HG03095 (cell line): ENCODE results near the gene HAO2.
"Not testable (repeated sequence)": the region's sequence is repeated elsewhere in the genome, so short reads cannot be mapped to it uniquely, and the experiment has no call there.

Experiments used
- ATAC-seq: cut with Tn5 transposase; IDR thresholded peaks from one replicate; pipeline ENCODE4 v1.9.1; 2021; ENCODE audit warnings: moderate library complexity; ENCODE audit not compliant: unreplicated experiment

HAO2 gene

DNA sequence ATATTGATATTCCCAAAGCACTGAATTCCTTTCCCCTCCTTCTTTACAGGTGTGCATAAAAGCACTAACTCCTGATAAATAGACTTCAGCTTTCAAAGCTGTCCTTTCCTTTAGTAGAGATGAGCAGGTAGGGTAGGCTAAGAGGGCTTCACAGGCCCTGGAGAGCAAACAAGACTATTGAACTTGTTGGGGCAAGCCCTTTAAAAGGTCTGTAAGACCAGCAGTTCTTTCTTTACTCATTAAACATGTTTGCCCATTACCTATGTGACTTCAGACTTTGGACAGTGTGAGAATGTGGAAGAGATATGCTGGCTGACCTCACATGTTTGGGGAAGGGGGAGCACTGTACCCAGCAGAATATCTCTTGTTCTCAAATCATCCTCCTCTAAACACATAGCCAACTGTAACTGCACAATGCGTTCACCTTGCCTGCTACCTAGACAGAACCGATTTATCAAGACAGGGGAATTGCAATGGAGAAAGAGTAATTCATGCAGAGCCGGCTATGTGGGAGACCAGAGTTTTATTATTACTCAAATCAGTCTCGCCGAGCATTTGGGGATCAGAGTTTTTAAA, 27.1 kb upstream of the HAO2 start:
- ATAC-seq = no peak

DNA sequence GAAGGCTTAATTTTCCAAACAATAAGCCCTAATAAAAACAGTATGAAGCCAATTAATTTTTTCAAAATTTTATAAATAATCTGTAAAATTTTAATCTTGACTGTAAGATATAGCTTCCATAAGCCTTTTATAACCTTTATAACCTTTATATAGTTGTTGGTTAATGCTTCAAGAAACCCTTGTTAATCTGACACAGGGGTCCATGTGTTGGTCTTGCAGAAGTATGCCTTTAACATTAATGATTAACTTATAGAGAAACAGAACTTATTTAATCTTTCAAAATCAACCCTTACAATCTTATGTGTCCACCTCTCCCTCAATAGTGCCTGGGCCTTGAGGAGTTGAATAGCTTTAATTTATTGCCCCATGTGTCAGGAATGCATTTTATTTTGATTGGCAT, 23.2 kb upstream of the HAO2 start:
- no peak for ATAC-seq

GRCh38 chr1:119347858-119348257, 20.7 kb upstream of the HAO2 start:
- peak; percentile 71 for ATAC-seq

- ATAC-seq = no peak
Measured at GRCh38 chr1:119348941-119349340, 19.6 kb upstream of the HAO2 start.

DNA sequence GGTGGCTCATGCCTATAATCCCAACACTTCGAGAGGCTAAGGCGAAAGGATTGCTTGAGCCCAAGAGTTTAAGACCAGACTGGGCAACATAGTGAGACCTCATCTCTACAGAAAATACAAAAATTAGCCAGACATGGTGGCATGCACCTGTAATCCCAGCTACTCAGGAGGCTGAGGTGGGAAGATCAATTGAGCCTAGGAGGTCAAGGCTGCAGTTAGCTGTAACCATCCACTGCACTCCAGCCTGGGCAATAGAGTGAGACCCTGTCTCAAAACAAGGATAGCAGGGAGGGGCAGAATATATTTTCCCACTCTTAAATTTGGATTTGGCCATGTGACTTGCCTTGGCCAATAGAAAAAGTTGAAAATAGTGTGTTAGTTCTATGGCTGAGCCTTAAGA, 17.7 kb upstream of the HAO2 start:
- not testable (repeated sequence) for ATAC-seq

DNA sequence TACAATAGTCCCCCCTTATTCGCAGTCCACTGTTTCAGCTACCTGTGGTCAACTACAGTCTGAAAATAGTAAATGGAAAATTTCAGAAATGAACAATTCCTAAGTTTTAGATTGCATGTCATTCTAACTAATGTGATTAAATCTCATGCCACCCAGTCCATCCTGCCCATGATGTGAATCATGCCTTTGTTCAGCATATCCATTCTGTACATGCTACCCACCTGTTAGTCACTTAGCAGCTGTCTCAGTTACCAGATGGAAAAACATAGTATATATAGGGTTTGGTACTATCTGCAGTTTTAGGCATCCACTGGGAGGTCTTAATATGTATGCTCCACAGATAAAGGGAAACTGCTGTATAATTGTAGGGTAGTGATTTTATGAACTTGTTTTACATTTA, 16.6 kb upstream of the HAO2 start:
- no peak for ATAC-seq

- no peak for ATAC-seq
Measured at GRCh38 chr1:119353836-119354235, 14.7 kb upstream of the HAO2 start.

- ATAC-seq = no peak
Measured at GRCh38 chr1:119358636-119359035, 9.9 kb upstream of the HAO2 start.

GRCh38 chr1:119359730-119360129, 8.9 kb upstream of the HAO2 start:
- ATAC-seq = no peak

DNA sequence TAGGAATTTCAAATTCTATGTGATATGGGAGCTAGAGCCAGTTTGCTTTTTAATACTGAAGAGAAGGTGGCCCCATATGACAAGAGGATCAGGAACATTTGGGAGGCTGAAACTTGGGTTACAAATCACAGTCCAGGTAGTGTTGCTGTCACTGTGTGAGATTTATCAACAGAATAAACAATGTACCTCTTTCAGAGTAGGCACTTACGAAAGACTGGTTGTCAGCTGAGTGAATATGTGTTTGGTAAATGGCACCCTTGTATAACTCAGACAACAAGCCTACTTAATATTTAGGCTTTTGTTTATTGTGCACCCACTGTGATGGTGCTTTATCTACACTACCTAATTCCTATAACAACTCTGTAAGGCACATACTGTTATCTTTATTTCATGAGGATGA, 7.4 kb upstream of the HAO2 start:
- ATAC-seq = no peak

GRCh38 chr1:119361620-119362344, 6.8 kb upstream of the HAO2 start:
- no peak for ATAC-seq

GRCh38 chr1:119363162-119363561, 5.4 kb upstream of the HAO2 start:
- ATAC-seq = no peak

- no peak for ATAC-seq
Measured at GRCh38 chr1:119364640-119365039, 3.9 kb upstream of the HAO2 start.

GRCh38 chr1:119366424-119366823, 2.2 kb upstream of the HAO2 start:
- no peak for ATAC-seq

- ATAC-seq = no peak
Measured at GRCh38 chr1:119367432-119368124, 1.0 kb upstream of the HAO2 start.

DNA sequence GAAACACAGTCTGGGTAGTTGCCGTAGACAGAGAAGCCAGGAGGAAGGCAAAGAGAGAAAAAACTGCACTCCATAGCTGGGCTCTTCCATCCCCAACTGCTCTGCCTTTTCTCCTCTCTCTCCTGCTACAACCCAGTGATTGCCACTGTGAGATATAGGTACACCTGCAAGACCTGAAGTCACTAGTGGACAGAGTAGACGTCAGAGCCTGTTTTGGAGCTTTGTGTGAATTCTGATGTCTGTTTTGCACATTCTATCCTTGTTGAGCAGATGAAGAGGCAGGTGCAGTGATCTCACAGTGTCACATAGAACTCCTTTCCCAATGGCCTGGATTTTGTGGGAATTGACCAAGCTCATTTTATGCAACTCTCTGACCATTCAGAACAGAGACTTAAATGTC, 2.2 kb downstream of the HAO2 start:
- ATAC-seq = no peak

DNA sequence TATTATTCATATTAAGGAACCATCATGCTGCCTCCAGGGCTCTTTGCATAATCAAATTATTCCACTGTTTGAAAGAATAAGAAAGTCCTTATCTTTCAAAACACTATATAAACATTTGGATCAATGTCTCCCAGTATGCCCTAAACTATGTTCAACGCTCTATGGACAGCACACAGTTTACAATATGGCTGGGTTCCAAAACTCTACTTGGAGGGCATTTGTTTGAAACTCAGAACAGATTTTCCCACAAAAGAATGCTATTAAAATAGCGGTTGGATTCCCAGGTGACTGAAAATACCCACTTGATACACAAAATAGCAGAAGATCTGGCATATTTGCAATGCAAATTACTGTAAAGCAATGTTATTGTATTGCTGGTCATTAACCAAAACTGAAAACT, 3.2 kb downstream of the HAO2 start:
- ATAC-seq = no peak

DNA sequence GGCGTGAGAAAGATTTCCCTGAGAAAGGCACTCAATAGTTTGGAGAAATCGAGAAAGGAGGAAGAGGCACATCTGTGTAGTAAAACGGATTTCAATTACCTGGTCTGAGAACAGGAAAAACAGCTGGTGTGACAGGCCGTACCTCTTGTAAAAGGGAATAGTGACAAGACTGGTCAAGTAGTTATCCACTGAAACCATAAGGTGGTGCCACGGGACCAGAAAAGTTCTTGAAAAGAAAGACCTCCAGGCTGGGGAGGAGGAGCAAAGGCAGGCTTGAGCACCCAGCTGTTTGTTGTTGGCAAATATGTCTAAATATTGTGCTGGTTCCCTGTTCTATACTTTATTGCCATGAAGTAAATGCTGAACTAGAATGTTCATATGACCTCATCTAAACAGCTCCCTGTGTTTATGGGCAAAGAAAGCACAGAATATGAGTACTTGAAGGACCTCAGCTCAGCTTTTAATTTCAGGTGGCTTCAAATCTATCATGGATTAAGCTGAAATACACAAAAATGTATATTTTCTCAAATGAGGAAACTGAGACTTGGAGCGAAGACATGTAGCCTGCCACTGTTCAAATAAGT, 4.0 kb downstream of the HAO2 start:
- ATAC-seq = no peak

DNA sequence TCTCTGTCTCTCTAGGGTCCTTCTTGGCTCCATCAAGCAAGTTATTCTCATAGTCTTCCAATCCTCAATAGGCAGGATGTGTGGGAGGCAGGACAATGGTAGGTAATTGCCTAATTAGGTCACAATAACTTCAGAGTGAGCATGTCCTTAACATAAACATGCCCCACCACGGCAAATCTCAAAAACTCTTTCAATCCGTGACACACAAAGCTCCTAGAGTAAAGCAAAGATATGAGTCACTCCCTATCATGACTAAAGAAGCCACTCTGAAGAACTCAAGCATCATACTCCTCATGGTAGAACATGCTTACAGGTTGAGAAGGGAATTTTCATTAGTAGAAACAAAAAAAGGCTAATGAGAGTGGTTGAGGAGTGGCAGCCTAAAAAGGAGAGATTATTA, 4.9 kb downstream of the HAO2 start:
- no peak for ATAC-seq

- ATAC-seq = no peak
Measured at GRCh38 chr1:119374208-119374874, 5.8 kb downstream of the HAO2 start.

GRCh38 chr1:119375366-119375765, 6.8 kb downstream of the HAO2 start:
- peak; percentile 43 for ATAC-seq
